Measurements from ENCODE around the gene REELD1. TPM values are rescaled to one million over a fixed set of nuclear protein-coding genes. Genes with fewer than 3 reads are reported as not detected.

The REELD1 gene
- total and polyA plus RNA-seq, 12 donors: 0.12 to 1.4 (median 0.22) TPM; not detected in 6

- Histone ChIP-seq H3K27ac (no peak overlapping the region), H3K9me3 (no peaks in the 10 kb centered on the region), H3K27me3 (peaks cover 0 to 3% (median 0%) of the 10 kb centered on the region in 7 donors), H3K4me3 (no peak overlapping the region), H3K4me1 (no peaks in the 10 kb centered on the region), H3K36me3 (no peaks in the 10 kb centered on the region)
- intact Hi-C loops (cut with DNase I): no loop called here
- no peak for TF ChIP-seq CTCF (IDR thresholded peaks at IDR 0.05)
- ATAC-seq: no peak
- 90 to 92% methylated on average over 9 of the region's 9 CpGs for WGBS, 2 donors
- DNase-seq: no peak
Observed at GRCh38 chr4:146212781-146213180, 1.6 kb upstream of the REELD1 start.

GRCh38 chr4:146222313-146222712 lies 8.0 kb downstream of the REELD1 start:
- H3K4me3 ChIP-seq: no peak overlapping the region
- no peaks in the 10 kb centered on the region for H3K9me3 ChIP-seq
- no peak for DNase-seq
- TF ChIP-seq CTCF (IDR thresholded peaks at IDR 0.05): no peak
- no peaks in the 10 kb centered on the region for H3K36me3 ChIP-seq
- H3K4me1 ChIP-seq: peaks cover 0 to 13% (median 5%) of the 10 kb centered on the region in 9 donors
- H3K27ac ChIP-seq: no peak overlapping the region
- intact Hi-C loops (cut with DNase I): no loop called here
- no peaks in the 10 kb centered on the region for H3K27me3 ChIP-seq
- peak in 1 of 8 donors; percentile 52 for ATAC-seq
- 50 to 67% methylated on average over 8 of the region's 8 CpGs for WGBS, 2 donors

GRCh38 chr4:146224326-146224966 lies 10.1 kb downstream of the REELD1 start:
- WGBS, 2 donors: 20 to 33% methylated on average over 8 of the region's 8 CpGs

GRCh38 chr4:146229406-146229805 lies 15.1 kb downstream of the REELD1 start:
- Histone ChIP-seq H3K27me3 (no peaks in the 10 kb centered on the region), H3K27ac (no peak overlapping the region), H3K9me3 (peaks cover 0 to 14% (median 6%) of the 10 kb centered on the region in 11 donors), H3K4me3 (no peak overlapping the region), H3K36me3 (no peaks in the 10 kb centered on the region), H3K4me1 (peaks cover 0 to 8% (median 4%) of the 10 kb centered on the region in 9 donors)
- intact Hi-C loops (cut with DNase I): no loop called here
- DNase-seq: no peak
- no peak for ATAC-seq
- TF ChIP-seq CTCF (IDR thresholded peaks at IDR 0.05): no peak

More at GRCh38 chr4:146224326-146224966, 10.1 kb downstream of the REELD1 start:
- Histone ChIP-seq H3K9me3 (no peaks in the 10 kb centered on the region), H3K27ac (peak overlapping the region in 1 of 10 donors; percentile 17), H3K4me1 (peaks cover 0 to 13% (median 5%) of the 10 kb centered on the region in 9 donors), H3K4me3 (no peak overlapping the region), H3K36me3 (no peaks in the 10 kb centered on the region), H3K27me3 (no peaks in the 10 kb centered on the region)
- DNase-seq (peak in 1 of 2 donors; percentile 22), ATAC-seq (peak in 7 of 8 donors; percentile 61 to 96 (median 90))
- TF ChIP-seq CTCF (IDR thresholded peaks at IDR 0.05): no peak
- intact Hi-C loops (cut with DNase I): no loop called here
